Measurements from ENCODE around the gene C11orf24.

Gene C11orf24

GRCh38 chr11:68242616-68243015 is 29.2 kb downstream of the C11orf24 start:
- no peak for DNase-seq

GRCh38 chr11:68231621-68232020 is 40.2 kb downstream of the C11orf24 start:
- peak; percentile 25 for DNase-seq

- no peak for DNase-seq
Measured at GRCh38 chr11:68229601-68230000, 42.2 kb downstream of the C11orf24 start.

- DNase-seq, result no peak
Measured at GRCh38 chr11:68226421-68226820, 45.4 kb downstream of the C11orf24 start.

- no peak for DNase-seq
Measured at GRCh38 chr11:68224606-68225005, 47.2 kb downstream of the C11orf24 start.

- DNase-seq, result no peak
Measured at GRCh38 chr11:68223275-68223674, 48.5 kb downstream of the C11orf24 start.

GRCh38 chr11:68221406-68221805 is 50.4 kb downstream of the C11orf24 start:
- no peak for DNase-seq

- DNase-seq, result no peak
Measured at GRCh38 chr11:68216171-68216938, 55.4 kb downstream of the C11orf24 start.

GRCh38 chr11:68215524-68216170 is 56.1 kb downstream of the C11orf24 start:
- DNase-seq, result no peak

- no peak for DNase-seq
Measured at GRCh38 chr11:68215087-68215445, 56.7 kb downstream of the C11orf24 start.

GRCh38 chr11:68214173-68215086 is 57.3 kb downstream of the C11orf24 start:
- no peak for DNase-seq

- DNase-seq, result peak; percentile 87
Measured at GRCh38 chr11:68213555-68214172, 58.1 kb downstream of the C11orf24 start.

GRCh38 chr11:68213135-68213515 is 58.6 kb downstream of the C11orf24 start, which contains the start of gene KMT5B:
Gene KMT5B (minus strand): TSS chr11:68213296. CDS start chr11:68190076, 23,220 bp downstream.
- DNase-seq, result no peak

GRCh38 chr11:68212421-68213134 is 59.2 kb downstream of the C11orf24 start:
- DNase-seq, result peak; percentile 81

GRCh38 chr11:68211546-68211945 is 60.2 kb downstream of the C11orf24 start:
- no peak for DNase-seq

All from hematopoietic multipotent progenitor cell treated with erythropoietin and hydrocortisone succinate and interleukin-3 and kit ligand, for 8 days (in vitro differentiated cells).